Fibroblast of skin of left biceps (primary cell): ENCODE results near the gene CDH2.
"Not testable (repeated sequence)": the region's sequence is repeated elsewhere in the genome, so short reads cannot be mapped to it uniquely, and the experiment has no call there.

ENCODE experiments used
- DNase-seq, 2 experiments: peaks; one replicate each; pipeline ENCODE4 v3.0.0-alpha.2; 2013; ENCODE audit warnings: low read depth in 2 of 2

CDH2 gene

GRCh38 chr18:27921392-27921791 lies 255.5 kb downstream of the CDH2 start:
- no peak for DNase-seq

GRCh38 chr18:27920836-27921235 lies 256.1 kb downstream of the CDH2 start:
- DNase-seq: no peak

GRCh38 chr18:27906189-27906588 lies 270.7 kb downstream of the CDH2 start:
- DNase-seq: not testable (repeated sequence)

DNA sequence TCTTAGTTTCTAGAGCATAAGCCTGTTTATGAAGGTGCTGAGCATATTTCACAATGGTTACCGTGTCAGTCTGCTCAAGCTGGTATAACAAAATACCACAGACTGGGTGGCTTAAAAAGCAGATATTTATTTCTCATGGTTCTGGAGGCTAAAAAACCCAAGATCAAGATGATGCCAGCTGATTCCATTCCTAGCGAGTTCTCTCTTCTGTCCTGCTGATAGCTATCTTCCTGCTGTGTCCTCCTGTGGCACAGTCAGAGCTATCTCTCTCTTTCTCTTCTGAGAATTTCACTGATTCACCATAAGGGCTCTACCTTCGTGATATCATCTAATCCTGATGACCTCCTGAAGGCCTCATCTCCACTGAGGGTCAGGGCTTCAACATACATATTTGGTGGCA lies 273.0 kb downstream of the CDH2 start:
- DNase-seq: no peak

GRCh38 chr18:27901424-27902226 lies 275.3 kb downstream of the CDH2 start:
- DNase-seq: no peak
